SK-N-SH (cell line): ENCODE data around the gene LDAF1. TPM values are rescaled to one million over a fixed set of nuclear protein-coding genes. Genes with fewer than 3 reads are reported as not detected.

Experiments used
- CTCF ChIA-PET: fragments of 300-600, 350-600 bp; formaldehyde crosslinking; extraction: SDS; loops from one replicate; lab custom pipeline; 2021; lab: Yijun Ruan, JAX
- POLR2A ChIA-PET: fragments of 350-600 bp; sonication (Branson Sonifier 250); formaldehyde crosslinking; extraction: SDS; loops from one replicate; lab custom pipeline; 2020; ENCODE audit warnings: antibody characterized with exemption, inconsistent platforms; lab: Yijun Ruan, JAX
- DNase-seq: peaks from one replicate; pipeline ENCODE4 v3.0.0; 2012
- H2AFZ ChIP-seq: fragments of 200-600 bp; sonication (generic); 2 replicates; pipeline ENCODE4 v1.8.1; 2016; ENCODE audit warnings: antibody characterized with exemption, mild to moderate bottlenecking, low read depth
- H3F3A ChIP-seq: fragments of 200-600 bp; sonication (generic); replicated peaks from 2 replicates; pipeline ENCODE3; 2016; ENCODE audit warnings: antibody characterized with exemption, mild to moderate bottlenecking; ENCODE audit not compliant: insufficient read depth
- H3K27ac ChIP-seq, 2 experiments: fragments of 200-500 bp in 1 of 2; fragments of 200-600 bp in 1 of 2; sonication (Bioruptor generic) in 1 of 2; sonication (generic), shearing (Covaris generic) in 1 of 2; 2 replicates each; pipeline versions ENCODE4 v1.5.1 to v1.6.1; 2014 to 2016; ENCODE audit warnings: low read depth in 2 of 2, inconsistent platforms in 1 of 2, low read length in 1 of 2, mild to moderate bottlenecking in 1 of 2, mixed read lengths in 1 of 2
- H3K27me3 ChIP-seq: fragments of 200-600 bp; sonication (generic), shearing (Covaris generic); 2 replicates; pipeline ENCODE4 v1.6.1; 2016; ENCODE audit warnings: mixed run types; ENCODE audit not compliant: insufficient read depth
- H3K36me3 ChIP-seq, 2 experiments: fragments of 200-500 bp in 1 of 2; fragments of 200-600 bp in 1 of 2; sonication (Bioruptor generic) in 1 of 2; sonication (generic) in 1 of 2; replicated peaks in 1 of 2; 2 replicates each; pipeline versions ENCODE3 to v1.5.1; 2014 to 2016; ENCODE audit warnings: low read length in 1 of 2, mild to moderate bottlenecking in 1 of 2; ENCODE audit not compliant: insufficient read depth in 2 of 2, control insufficient read depth in 1 of 2
- H3K4me1 ChIP-seq, 2 experiments: fragments of 200-500 bp in 1 of 2; fragments of 200-600 bp in 1 of 2; sonication (Bioruptor generic) in 1 of 2; sonication (generic), shearing (Covaris generic) in 1 of 2; 2 replicates each; pipeline versions ENCODE4 v1.5.1 to v1.6.1; 2014 to 2016; ENCODE audit warnings: low read depth in 1 of 2, low read length in 1 of 2, mixed run types in 1 of 2; ENCODE audit not compliant: insufficient read depth in 2 of 2, control insufficient read depth in 1 of 2
- H3K4me2 ChIP-seq: fragments of 200-600 bp; sonication (generic), shearing (Covaris generic); 2 replicates; pipeline ENCODE4 v1.6.1; 2017; ENCODE audit warnings: mixed run types
- H3K4me3 ChIP-seq, 2 experiments: fragments of 200-500 bp in 1 of 2; fragments of 200-600 bp in 1 of 2; sonication (Bioruptor generic) in 1 of 2; sonication (generic), shearing (Covaris generic) in 1 of 2; 2 replicates each; pipeline versions ENCODE4 v1.5.1 to v1.8.1; 2014 to 2016; ENCODE audit warnings: low read depth in 2 of 2, inconsistent platforms in 1 of 2, low read length in 1 of 2, mild to moderate bottlenecking in 1 of 2, mixed read lengths in 1 of 2, moderate library complexity in 1 of 2
- H3K79me2 ChIP-seq: fragments of 200-600 bp; sonication (generic); 2 replicates; pipeline ENCODE4 v1.8.1; 2017; ENCODE audit warnings: mild to moderate bottlenecking; ENCODE audit not compliant: insufficient read depth
- H3K9ac ChIP-seq: fragments of 200-600 bp; sonication (generic); 2 replicates; pipeline ENCODE4 v1.6.1; 2017; ENCODE audit warnings: mixed run types
- H3K9me2 ChIP-seq: fragments of 200-600 bp; sonication (generic); 2 replicates; pipeline ENCODE4 v1.6.1; 2017; ENCODE audit warnings: mixed run types
- H3K9me3 ChIP-seq: fragments of 200-600 bp; sonication (generic); 2 replicates; pipeline ENCODE4 v1.6.1; 2017; ENCODE audit warnings: mixed run types, mild to moderate bottlenecking, moderate library complexity
- H4K20me1 ChIP-seq: fragments of 200-600 bp; sonication (generic); 2 replicates; pipeline ENCODE4 v1.6.1; 2017; ENCODE audit warnings: mild to moderate bottlenecking, mixed run types; ENCODE audit not compliant: insufficient read depth
- CHD2 ChIP-seq: fragments of 150-350 bp; IDR thresholded peaks from 2 replicates; pipeline ENCODE4 v1.6.1; 2018; ENCODE audit warnings: low read length; ENCODE audit not compliant: partially characterized antibody
- EZH2phosphoT487 ChIP-seq: fragments of 200-600 bp; sonication (generic); IDR thresholded peaks from 2 replicates; pipeline ENCODE4 v1.6.1; 2017; ENCODE audit warnings: low read depth, mixed run types, mild to moderate bottlenecking, antibody characterized with exemption, moderate library complexity, borderline replicate concordance
- FOXJ3 ChIP-seq: sonication (generic); formaldehyde crosslinking; IDR thresholded peaks from 2 replicates; pipeline ENCODE4 v1.5.1; 2020; ENCODE audit warnings: mild to moderate bottlenecking, missing genetic modification reagents
- GABPA ChIP-seq: IDR thresholded peaks from 2 replicates; pipeline ENCODE4 v1.4.0; 2012; ENCODE audit warnings: low read depth, mild to moderate bottlenecking
- GATA2 ChIP-seq: sonication (generic); formaldehyde crosslinking; IDR thresholded peaks from 2 replicates; pipeline ENCODE4 v1.5.0; 2020; ENCODE audit warnings: mild to moderate bottlenecking, missing genetic modification reagents
- MXI1 ChIP-seq: IDR thresholded peaks from 2 replicates; pipeline ENCODE4 v1.6.1; 2012; ENCODE audit warnings: mild to moderate bottlenecking, low read depth, low read length, improper control_type of control experiment
- PBX3 ChIP-seq: IDR thresholded peaks from 2 replicates; pipeline ENCODE4; 2012
- REST ChIP-seq: IDR thresholded peaks from 2 replicates; pipeline ENCODE4 v1.6.1; 2012; ENCODE audit warnings: mild to moderate bottlenecking, low read depth, low read length, moderate library complexity
- RXRA ChIP-seq: IDR thresholded peaks from 2 replicates; pipeline ENCODE4 v1.4.0; 2012; ENCODE audit warnings: low read depth, mild to moderate bottlenecking, borderline replicate concordance
- SIN3A ChIP-seq: IDR thresholded peaks from 2 replicates; pipeline ENCODE4 v1.6.1; 2012; ENCODE audit warnings: low read depth, mild to moderate bottlenecking, low read length, moderate library complexity, borderline replicate concordance
- TAF1 ChIP-seq: IDR thresholded peaks from 2 replicates; pipeline ENCODE4 v1.6.1; 2012; ENCODE audit warnings: low read depth, mild to moderate bottlenecking, low read length, moderate library complexity, borderline replicate concordance
- USF1 ChIP-seq: IDR thresholded peaks from 2 replicates; pipeline ENCODE4 v1.4.0; 2012; ENCODE audit warnings: low read depth, borderline replicate concordance
- YY1 ChIP-seq: IDR thresholded peaks from 2 replicates; pipeline ENCODE4 v1.4.0; 2012; ENCODE audit warnings: low read depth, mild to moderate bottlenecking
- WGBS: methylation state at CpG from one replicate; pipeline ENCODE4 v1.1.6; 2017; ENCODE audit warnings: low lambda C conversion rate; 5-methylcytosine and 5-hydroxymethylcytosine counted together
- polyA plus RNA-seq, 3 experiments: library from polyadenylated mRNA; depleted of rRNA; stranded (reverse); fragments of >200 nt; gene quantifications; 2 replicates each; pipeline ENCODE4 v1.2.3, GENCODE V29; 2012
- TF ChIP-seq, protein P1 (sequence below): IDR thresholded peaks from 2 replicates; pipeline ENCODE4 v1.4.0; 2012; ENCODE audit warnings: low read depth, borderline replicate concordance

Gene LDAF1
- polyA plus RNA-seq, 1 of the 3 experiments (the other 2 are of a cell fraction), result 10.0 TPM

- no peak overlapping the region for H3K4me2 ChIP-seq
- ChIA-PET POLR2A (no interaction called here), CTCF (interaction anchor here (1.4 kb wide), 1 partner anchor 72 kb away, joined by 4 read pairs; the partner anchor contains the start of gene CRYM)
- no peak overlapping the region for H2AFZ ChIP-seq
- H3K4me1 ChIP-seq, result peaks cover 0 to 5% of the 10 kb centered on the region in 2 experiments; a peak in 2 of 4 replicates
- no peak for DNase-seq
- H3K27me3 ChIP-seq, result 0 out of 2 replicates have a peak, but pooled peaks cover 7% of the 10 kb centered on the region
- no peak overlapping the region for H3K9ac ChIP-seq
- H3K9me3 ChIP-seq, result no peaks in the 10 kb centered on the region
- no peak overlapping the region for H3K27ac ChIP-seq
- H3K36me3 ChIP-seq, result no peaks in the 10 kb centered on the region
- no peaks in the 10 kb centered on the region for H4K20me1 ChIP-seq
- H3F3A ChIP-seq, result no peaks in the 10 kb centered on the region
- no peaks in the 10 kb centered on the region; the same call in 1 of the 2 replicates for H3K9me2 ChIP-seq
- TF ChIP-seq SIN3A (no peak), FOXJ3 (CRISPR knock-in tag) (no peak), USF1 (no peak), REST (no peak), GATA2 (CRISPR knock-in tag) (no peak), CHD2 (no peak), TAF1 (no peak), GABPA (no peak), YY1 (no peak), PBX3 (no peak), EZH2phosphoT487 (no peak), RXRA (no peak), MXI1 (no peak)
- TF ChIP-seq, protein P1, sequence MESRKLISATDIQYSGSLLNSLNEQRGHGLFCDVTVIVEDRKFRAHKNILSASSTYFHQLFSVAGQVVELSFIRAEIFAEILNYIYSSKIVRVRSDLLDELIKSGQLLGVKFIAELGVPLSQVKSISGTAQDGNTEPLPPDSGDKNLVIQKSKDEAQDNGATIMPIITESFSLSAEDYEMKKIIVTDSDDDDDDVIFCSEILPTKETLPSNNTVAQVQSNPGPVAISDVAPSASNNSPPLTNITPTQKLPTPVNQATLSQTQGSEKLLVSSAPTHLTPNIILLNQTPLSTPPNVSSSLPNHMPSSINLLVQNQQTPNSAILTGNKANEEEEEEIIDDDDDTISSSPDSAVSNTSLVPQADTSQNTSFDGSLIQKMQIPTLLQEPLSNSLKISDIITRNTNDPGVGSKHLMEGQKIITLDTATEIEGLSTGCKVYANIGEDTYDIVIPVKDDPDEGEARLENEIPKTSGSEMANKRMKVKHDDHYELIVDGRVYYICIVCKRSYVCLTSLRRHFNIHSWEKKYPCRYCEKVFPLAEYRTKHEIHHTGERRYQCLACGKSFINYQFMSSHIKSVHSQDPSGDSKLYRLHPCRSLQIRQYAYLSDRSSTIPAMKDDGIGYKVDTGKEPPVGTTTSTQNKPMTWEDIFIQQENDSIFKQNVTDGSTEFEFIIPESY, result no peak
- TF ChIP-seq, all 33 proteins: peak for 0
- 52% methylated on average over 4 of the region's 4 CpGs for WGBS
- Histone ChIP-seq H3K79me2 (no peaks in the 10 kb centered on the region), H3K4me3 (no peak overlapping the region)
Observed at GRCh38 chr16:21206550-21206949, 48.1 kb downstream of the LDAF1 start.
